ENCODE measurements around the gene CHCHD3. TPM values are rescaled to one million over a fixed set of nuclear protein-coding genes. Genes with fewer than 3 reads are reported as not detected.

Gene CHCHD3
- total RNA-seq, 1 donor from 2014 or later, result 57.1 TPM

- intact Hi-C loops (cut with micrococcal nuclease), result no loop called here
These were observed 255.7 kb downstream of the CHCHD3 start for GRCh38 chr7:132825932-132826835.

GRCh38 chr7:132825222-132825621 is 256.7 kb downstream of the CHCHD3 start:
- intact Hi-C loops (cut with micrococcal nuclease), result no loop called here

- intact Hi-C loops (cut with micrococcal nuclease), result no loop called here
These were observed 262.2 kb downstream of the CHCHD3 start for GRCh38 chr7:132819648-132820047.

GRCh38 chr7:132817949-132818348 is 263.9 kb downstream of the CHCHD3 start:
- intact Hi-C loops (cut with micrococcal nuclease), result no loop called here

- intact Hi-C loops (cut with micrococcal nuclease), result no loop called here
These were observed 266.1 kb downstream of the CHCHD3 start for GRCh38 chr7:132815696-132816311.

GRCh38 chr7:132815130-132815529 is 266.8 kb downstream of the CHCHD3 start:
- intact Hi-C loops (cut with micrococcal nuclease), result no loop called here

GRCh38 chr7:132810561-132810960 is 271.3 kb downstream of the CHCHD3 start:
- intact Hi-C loops (cut with micrococcal nuclease), result no loop called here

GRCh38 chr7:132806834-132807233 is 275.1 kb downstream of the CHCHD3 start:
- intact Hi-C loops (cut with micrococcal nuclease), result no loop called here

GRCh38 chr7:132805766-132806165 is 276.1 kb downstream of the CHCHD3 start:
- intact Hi-C loops (cut with micrococcal nuclease), result no loop called here

- intact Hi-C loops (cut with micrococcal nuclease), result no loop called here
These were observed 276.9 kb downstream of the CHCHD3 start for GRCh38 chr7:132804849-132805485.

GRCh38 chr7:132800522-132800921 is 281.4 kb downstream of the CHCHD3 start:
- intact Hi-C loops (cut with micrococcal nuclease), result no loop called here

GRCh38 chr7:132799081-132799413 is 282.8 kb downstream of the CHCHD3 start:
- intact Hi-C loops (cut with micrococcal nuclease), result no loop called here

GRCh38 chr7:132797152-132797551 is 284.7 kb downstream of the CHCHD3 start:
- intact Hi-C loops (cut with micrococcal nuclease), result no loop called here

GRCh38 chr7:132793474-132793873 is 288.4 kb downstream of the CHCHD3 start:
- intact Hi-C loops (cut with micrococcal nuclease), result no loop called here

GRCh38 chr7:132791036-132791435 is 290.9 kb downstream of the CHCHD3 start:
- intact Hi-C loops (cut with micrococcal nuclease), result no loop called here

GRCh38 chr7:132790104-132790503 is 291.8 kb downstream of the CHCHD3 start:
- intact Hi-C loops (cut with micrococcal nuclease), result no loop called here

GRCh38 chr7:132789281-132789680 is 292.6 kb downstream of the CHCHD3 start:
- intact Hi-C loops (cut with micrococcal nuclease), result no loop called here

GRCh38 chr7:132785870-132786269 is 296.0 kb downstream of the CHCHD3 start:
- intact Hi-C loops (cut with micrococcal nuclease), result no loop called here

GRCh38 chr7:132784406-132784805 is 297.5 kb downstream of the CHCHD3 start:
- intact Hi-C loops (cut with micrococcal nuclease), result no loop called here

- intact Hi-C loops (cut with micrococcal nuclease), result no loop called here
These were observed 298.1 kb downstream of the CHCHD3 start for GRCh38 chr7:132783824-132784223.

- intact Hi-C loops (cut with micrococcal nuclease), result no loop called here
These were observed 298.9 kb downstream of the CHCHD3 start for GRCh38 chr7:132782777-132783640.
